Left kidney (tissue), 2 donors: ENCODE data around the gene ATG16L1. TPM values are rescaled to one million over a fixed set of nuclear protein-coding genes. Genes with fewer than 3 reads are reported as not detected.
A peak's percentile ranks its signal among the peaks of the same experiment; 100 is the strongest.

Source experiments
- DNase-seq: peaks from one replicate; pipeline ENCODE4 v3.0.0-alpha.2; 2013
- polyA plus RNA-seq: library from polyadenylated mRNA; unstranded; fragments of 120-200 nt; gene quantifications from one replicate; pipeline ENCODE4 v1.2.1, GENCODE V29; 2013; ENCODE audit not compliant: insufficient read length

ATG16L1 gene
- polyA plus RNA-seq, 1 donor = 25.2 TPM

DNA sequence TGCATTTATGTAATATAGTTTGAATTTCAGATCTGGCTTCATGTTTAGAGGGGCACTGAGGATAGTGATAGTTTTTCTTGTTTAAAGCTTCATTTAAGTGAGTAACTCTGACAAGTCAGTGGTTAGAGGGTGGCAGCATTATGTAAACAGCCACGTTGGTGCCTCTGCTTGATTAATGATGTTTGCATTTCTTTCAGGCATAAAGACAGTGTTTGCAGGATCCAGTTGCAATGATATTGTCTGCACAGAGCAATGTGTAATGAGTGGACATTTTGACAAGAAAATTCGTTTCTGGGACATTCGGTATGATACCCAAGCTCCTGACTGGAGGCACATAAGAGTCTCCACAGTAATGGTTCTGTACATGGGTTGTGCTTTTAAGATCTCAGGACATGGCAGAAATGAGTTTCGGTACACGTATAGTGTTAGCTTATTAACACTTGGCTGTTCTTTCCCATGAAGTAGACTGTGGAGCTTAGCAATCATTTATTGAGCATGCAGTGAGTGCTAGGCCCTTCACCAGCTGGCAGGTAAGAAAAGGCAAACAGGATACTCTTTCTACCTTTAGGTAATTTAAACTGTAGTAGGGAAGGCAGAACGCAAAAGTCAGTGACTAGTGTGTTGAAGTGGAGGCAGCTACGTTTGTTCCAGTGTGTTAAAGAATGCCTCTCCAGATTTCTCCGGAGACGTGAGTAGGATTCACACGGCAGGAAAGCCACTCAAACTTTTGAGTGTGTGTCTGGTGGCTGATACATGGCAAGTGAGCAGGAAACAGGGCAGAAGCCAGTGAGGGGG lies 38.8 kb downstream of the ATG16L1 start:
- no peak for DNase-seq

DNA sequence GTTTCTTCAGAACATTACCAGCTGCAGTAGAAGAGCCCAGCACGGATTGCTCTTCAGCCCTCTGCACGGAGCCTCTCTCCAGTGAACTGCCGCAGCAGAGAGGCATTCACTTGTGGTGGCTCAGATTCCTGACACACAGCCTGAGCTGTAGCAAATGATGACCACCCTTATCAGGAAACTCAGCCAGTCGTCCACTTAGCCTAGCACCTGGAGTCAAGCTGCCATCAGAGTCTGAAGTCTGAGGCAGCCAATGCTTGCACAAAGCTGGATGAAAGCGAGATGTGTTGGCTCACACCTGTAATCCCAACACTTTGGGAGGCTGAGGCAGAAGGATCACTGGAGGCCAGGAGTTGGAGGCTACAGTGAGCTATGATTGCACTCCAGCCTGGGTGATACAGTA lies 44.4 kb downstream of the ATG16L1 start:
- DNase-seq = no peak

DNA sequence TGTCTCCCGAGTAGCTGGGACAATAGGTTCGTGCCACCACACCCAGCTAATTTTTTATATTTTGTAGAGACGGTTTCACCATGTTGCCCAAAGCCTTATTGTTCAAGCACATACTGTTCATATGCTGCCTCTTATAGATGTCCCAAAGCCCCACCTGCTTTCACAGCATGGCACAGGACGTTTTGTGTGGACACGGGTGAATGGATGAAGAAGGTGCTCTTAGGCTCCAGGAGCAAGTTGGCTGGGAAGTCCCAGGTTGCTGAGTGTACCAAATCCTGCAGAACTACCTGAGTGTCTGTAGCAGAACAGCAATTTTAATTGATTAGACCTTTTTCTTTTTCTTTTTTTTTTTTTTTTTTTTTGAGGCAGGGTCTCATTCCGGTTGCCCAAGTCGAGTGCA lies 45.6 kb downstream of the ATG16L1 start:
- DNase-seq = no peak

DNA sequence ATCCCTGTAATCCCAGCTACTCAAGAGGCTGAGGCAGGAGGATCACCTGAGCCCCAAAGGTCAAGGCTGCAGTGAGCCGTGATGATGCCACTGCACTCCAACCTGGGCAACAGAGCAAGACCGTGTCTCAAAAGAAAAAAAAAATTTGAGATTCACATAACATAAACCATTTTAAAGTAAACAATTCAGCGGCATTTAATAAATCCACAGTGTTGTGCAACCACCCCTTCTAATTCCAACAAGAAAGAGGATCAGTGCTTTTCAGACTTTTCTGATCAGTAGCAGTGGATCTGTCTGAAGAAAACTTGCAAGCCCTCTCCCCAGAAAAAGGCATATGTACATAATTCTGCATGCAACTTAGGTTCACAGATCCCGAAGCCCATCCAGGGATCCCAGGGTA lies 48.9 kb downstream of the ATG16L1 start:
- no peak for DNase-seq

DNA sequence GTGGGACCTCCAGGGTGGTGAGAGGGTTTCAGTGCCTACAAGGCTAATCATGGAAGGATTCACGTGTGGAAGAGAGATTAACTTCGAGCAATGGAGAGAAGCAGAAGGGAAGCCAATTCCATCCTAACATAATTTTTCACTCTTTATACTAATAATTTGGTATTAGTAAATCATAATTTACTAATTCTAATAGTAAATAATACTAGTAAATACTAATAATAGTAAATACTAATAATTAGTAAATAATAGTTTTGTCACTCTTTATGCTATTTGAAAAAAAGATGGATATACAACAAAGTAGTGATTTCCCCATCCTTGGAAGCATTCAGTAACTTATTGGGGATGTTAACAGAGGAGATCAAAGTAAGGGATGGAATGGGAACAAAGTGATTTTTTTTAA lies 49.8 kb downstream of the ATG16L1 start:
- no peak for DNase-seq

DNA sequence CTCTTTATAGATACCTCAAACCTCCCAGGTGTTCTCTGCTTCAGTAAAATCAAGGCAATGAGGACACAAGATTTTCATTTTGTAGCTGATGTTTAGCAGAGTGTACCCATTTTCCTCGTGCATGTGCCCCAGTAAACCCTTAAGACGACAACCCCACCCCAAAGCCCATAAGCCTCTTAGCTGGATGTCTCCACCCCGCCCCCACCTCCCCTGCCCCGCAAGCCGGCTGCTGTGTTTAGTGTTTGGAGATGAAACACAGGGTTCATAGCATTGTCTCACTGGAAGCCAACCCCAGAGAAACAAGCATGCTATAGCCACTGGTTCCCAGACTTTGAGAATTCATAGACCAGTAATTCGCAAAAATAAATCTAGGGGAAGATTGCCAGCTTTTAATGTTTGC lies 50.3 kb downstream of the ATG16L1 start:
- DNase-seq = no peak

DNA sequence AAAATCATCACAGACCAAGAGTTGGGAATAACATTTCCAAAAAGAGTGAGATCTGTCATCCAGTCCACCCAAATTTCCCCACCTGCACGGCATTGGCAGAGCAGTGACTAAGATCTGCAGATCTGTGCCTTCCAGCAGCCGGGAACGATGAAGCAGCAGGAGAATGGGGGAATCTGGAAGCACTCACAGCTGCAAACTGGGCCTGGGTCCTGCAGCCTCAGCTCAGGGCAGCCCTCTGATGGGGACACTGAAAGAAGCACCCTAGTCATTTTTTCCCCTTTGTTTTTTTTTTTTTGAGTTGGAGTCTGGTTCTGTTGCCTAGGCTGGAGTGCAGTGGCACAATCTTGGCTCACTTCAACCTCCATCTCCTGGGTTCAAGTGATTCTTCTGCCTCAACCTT lies 51.8 kb downstream of the ATG16L1 start:
- DNase-seq = no peak

DNA sequence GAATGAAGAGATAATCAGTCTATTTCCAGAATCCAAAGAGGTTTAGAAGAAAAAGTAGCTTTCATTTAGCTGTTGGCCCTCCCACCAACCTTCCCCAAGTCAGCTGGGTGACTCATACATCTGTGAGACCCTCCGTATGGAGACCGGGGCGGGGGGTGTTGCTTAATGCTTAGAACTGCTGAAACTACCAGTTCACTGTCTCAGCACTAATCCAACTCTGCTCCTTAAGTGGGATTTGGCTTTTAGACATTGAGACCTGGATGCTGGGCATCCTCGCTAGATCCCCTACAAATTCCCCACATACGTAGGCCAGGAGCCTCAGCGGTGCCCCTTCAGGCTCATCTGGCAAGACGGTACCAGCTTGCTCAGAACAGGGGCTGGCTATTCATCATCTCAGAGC lies 56.1 kb downstream of the ATG16L1 start, which contains the start of gene SAG:
TSS of gene SAG (plus strand) at position 252 of the 400 bp plus-strand sequence. CDS start 1,374 bp downstream, outside the sequence.
- DNase-seq = no peak

DNA sequence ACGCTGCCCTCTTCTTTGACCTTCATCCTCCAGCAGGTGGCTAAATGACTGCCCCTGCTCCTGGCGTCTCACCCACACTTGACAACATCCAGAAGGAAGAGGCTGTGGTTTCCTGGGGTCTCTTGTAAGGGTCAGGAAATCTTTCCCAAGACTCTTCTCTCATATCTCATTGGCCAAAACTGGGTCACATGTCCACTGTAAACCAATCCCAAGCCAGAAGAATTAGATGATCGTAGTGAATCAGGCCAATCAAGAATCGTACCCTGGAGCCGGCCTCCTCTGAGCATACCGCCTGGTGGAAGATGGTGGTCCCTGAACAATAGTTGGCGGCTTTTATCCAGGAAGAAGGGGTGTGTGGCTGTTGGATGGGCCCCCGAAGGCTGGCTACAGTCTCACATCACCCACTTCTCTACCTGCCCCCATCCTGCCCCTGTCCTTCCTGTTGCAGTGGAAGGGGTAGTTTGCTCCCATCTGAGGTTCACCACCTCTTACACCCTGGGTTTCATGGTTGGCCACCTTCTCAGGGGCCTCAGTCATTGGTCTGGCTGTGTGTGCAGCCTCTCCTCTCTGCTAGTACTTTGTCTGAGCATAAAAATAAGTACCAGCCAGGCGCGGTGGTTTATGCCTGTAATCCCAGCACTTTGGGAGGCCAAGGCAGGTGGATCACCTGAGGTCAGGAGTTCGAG lies 59.9 kb downstream of the ATG16L1 start:
- DNase-seq = no peak

DNA sequence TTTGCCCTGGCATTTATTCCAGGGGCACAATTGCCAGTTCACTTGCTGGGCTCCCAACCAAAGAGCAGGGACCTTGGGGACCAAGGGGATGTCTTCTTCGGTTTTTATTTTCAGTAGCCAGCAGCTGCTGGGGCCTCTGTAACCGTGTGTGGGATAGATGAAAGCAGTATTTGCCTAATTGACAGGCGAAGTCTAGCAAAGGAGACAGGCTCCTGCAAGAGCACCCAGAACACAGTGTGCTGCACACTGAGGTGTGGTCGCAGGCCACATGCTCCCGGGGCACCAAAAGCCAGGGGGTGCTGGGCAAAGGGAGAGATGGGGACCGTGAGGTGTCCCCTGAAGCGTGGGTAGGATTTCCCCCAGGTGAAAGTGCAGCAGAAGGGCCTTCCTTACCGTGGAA lies 61.4 kb downstream of the ATG16L1 start:
- no peak for DNase-seq

DNA sequence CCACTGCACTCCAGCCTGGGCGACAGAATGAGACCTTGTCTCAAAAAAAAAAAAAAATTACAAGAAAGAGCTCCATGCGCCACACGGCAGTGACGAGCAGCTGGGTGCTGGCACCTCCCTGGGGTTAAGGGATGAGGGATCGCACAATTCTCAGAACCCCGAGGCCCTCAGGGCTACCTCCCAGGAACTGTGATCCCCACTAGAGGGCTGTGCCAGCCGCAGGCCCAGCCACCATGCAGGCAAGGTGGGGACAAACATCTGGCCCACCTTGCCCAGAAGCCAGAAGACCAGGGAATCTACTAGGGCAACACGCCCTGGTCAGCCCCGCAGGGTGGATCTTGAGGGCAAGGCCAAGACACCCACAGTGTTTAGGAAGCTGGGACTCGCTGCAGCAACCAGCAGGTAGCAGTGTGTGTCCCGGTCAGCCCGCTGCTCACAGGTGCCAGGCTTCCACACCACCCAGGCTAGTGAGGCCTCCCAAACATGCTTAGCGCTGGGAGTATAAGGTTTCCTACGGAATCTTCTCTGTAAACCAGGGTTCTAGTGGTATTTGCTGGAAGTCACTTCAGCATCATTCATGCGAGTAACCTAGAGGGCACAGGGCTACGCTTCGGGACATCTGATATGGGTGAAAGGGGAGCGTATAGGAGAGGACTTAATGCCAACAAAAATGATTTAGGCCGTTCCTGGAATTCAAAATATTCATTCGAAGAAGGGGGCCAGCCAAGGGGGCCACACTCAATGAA lies 62.9 kb downstream of the ATG16L1 start:
- peak; percentile 7 for DNase-seq

DNA sequence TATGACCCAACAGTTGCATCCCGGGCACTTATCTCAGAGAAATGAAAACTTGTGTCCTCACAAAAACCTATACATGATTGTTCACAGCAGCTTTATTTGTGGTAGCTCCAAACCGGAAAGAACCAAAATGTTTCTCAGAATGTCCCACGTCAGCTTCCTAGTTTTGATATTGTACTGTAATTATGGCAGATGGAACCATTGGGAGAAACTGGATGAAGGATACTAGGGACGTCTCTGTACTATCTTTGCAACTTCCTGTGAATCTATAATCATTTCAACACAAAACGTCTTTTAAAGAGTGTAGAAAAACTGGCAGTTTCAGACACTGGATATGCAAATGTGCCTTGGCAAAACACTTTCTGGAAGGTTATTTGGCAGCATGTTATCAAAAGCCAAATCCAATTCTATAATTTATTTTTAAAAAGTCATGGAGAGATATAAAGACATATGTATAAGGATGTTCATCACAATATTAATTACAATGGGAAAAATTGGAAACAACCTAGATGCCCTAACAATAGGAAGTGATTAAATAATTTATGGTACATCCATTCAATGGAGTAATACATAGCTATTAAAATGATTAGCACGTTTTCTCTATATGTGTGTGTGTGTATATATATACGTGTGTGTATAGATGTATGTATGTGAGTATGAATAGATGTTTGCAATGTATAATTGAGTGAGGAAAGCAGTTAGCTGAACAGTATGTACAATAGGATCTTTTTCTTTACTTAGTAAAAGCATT lies 65.9 kb downstream of the ATG16L1 start:
- DNase-seq = no peak

DNA sequence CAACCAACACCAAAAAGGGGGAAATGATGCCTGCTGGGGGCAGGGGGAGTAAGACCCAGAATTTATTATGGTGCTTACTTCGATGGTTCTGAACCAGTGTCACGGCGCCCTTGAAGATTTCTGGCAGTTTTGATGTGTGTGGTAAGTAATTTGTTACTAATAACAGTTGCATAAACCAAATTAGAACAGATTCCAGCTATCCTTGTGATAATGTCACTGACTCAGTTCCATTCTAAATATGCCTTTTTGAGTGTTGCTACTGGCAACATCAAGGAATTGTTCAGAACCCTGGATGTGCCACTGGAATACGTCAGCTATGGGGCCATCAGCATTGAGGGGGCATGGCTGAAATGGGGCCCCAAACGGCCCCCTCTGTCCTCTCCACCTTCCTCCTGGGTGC lies 67.8 kb downstream of the ATG16L1 start:
- no peak for DNase-seq

DNA sequence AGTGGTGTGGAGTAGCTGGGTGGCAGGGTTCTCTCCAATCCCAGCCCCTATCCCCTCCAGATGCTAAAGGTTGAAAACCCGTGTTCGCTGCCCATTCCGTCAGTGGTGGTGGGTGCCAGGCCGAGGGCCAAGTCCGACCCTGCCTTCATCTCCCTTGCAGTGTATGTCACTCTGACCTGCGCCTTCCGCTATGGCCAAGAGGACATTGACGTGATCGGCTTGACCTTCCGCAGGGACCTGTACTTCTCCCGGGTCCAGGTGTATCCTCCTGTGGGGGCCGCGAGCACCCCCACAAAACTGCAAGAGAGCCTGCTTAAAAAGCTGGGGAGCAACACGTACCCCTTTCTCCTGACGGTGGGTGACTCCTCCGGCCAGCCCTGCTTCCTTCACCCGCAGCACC lies 69.0 kb downstream of the ATG16L1 start:
- DNase-seq = no peak

DNA sequence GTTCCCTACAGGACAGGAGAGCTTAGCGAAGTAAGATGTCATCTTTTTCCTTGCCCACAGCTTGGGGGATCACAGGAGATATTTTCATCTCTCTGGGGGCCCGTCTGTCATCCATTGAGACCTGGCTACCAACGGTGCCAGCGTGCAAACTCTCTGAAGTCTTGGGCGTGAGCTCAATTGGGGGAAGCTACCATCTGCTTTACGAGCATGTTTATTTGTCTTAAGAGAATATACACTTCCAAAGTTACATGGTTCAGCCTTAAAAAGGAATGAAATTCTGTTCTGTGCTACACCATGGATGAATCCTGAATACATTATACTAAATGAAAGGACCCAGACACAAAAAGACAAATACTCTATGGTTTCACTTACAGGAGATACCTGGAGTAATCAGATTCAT lies 69.7 kb downstream of the ATG16L1 start:
- DNase-seq = no peak

DNA sequence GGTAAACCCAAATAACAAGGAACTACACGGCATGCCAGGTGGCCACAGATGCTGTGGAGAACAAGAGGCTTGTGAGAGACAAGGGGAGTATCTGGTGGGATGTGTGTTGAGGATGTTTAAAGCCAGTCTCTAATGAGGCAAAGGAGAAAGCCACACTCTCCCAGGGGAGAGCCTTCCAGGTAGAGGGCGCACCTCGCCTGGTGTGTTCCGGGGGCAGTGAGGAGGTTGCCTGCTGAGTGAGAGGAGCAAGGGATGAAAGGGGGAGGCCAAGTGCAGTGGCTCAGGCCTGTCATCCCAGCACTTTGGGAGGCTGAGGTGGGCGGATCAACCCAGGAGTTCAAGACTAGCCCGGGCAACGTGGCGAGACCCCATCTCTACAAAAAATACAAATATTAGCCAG lies 72.4 kb downstream of the ATG16L1 start:
- no peak for DNase-seq

DNA sequence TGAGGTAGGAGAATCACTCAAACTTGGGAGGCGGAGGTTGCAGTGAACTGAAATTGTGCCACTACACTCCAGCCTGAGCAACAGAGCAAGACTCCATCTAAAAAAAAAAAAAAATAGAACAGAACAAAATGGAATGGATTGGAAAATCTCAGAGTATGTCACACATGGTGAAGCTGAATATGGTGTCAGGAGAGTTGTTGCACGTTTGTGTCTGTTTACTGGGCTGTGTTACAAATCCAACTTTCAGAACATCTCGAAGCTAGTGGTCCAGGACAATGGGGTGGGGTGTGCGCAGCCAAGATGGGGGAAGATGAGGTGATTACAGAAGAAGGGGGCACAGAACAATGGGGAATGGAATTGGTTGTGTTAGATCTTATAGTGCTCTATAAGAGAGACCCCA lies 73.8 kb downstream of the ATG16L1 start:
- no peak for DNase-seq

DNA sequence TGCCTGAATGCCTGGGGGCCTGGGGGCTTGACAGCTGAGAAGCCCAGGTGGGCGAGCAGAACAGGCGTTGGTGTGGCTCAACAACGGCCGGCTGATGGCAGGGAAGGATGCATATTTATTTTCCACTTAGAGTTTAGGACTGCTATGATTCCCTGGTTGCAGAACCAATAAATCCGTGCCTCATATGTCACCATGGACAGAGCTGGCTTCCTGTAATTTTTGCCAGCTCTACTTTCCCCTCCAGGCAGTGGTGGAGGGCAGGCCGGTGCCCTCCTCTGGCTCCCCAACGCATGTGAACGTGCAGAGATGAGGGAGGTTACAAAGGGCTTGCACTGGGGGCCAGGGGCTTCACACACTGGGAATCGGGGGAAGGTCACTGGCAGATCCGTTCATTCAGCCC lies 74.3 kb downstream of the ATG16L1 start:
- DNase-seq = no peak

DNA sequence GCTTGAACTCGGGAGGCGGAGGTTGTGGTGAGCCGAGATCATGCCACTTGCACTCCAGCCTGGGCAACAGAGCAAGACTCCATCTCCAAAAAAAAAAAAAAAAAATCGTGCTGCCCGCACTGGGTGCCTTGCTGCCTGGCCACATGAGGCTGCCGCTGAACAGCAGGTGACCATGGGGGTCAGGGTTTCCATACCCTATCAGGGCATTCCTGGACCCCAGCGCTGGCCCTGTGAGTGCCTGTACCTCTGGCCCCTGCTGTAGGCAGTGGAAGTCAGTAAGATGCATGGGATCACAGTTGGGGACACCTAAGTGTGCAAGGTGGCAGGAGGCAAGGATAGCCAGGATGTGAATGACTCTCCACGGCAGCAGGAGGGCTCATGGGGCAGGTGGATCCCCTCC lies 75.0 kb downstream of the ATG16L1 start:
- no peak for DNase-seq

DNA sequence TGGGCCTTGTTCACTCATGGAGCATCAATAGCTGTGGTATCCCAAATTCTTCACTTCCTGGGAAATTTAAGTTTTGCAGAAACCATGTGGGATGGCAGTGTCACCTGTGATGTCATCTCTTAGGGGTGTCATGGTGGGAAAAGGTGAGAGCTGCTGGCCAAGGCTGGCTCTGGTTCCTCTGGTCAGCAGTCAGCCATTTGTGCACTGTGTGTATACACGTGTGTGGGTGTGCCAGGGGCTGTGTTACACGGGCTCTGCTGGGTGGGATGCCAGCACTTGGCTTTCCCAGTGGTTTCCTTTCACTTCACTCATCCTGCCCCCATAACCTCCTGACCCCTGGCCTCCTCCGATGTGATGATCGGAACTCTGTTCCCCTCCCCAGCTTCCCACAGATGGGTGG lies 77.4 kb downstream of the ATG16L1 start:
- DNase-seq = no peak

DNA sequence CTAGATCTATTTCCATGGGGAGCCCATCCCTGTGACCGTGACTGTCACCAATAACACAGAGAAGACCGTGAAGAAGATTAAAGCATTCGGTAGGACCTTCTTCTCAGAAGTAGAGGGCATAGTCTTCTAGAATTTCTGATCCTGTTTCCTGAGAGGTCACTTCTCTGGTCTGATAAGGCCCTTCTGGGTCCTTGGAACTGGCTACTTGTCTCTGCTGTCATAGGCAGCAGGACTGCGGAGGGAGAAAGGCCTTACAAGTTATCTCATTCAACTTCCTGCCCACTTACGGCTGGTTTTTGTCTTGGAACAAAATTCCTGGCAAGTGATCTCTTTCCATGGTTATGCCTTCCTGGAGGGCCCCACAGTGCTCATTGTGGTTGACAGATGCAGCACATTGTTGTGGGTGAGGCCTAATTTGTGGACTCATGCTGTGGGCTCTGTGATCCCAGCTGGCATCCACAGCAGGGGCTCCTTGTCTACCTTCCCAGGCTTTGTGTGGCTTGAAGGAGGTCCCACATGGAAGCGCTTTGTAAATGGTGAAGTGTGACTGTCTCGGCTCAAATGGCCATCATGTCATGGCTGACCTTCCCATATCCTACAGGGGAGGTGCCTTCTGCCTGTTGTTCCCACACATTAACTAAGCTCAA lies 78.1 kb downstream of the ATG16L1 start:
- DNase-seq = no peak

DNA sequence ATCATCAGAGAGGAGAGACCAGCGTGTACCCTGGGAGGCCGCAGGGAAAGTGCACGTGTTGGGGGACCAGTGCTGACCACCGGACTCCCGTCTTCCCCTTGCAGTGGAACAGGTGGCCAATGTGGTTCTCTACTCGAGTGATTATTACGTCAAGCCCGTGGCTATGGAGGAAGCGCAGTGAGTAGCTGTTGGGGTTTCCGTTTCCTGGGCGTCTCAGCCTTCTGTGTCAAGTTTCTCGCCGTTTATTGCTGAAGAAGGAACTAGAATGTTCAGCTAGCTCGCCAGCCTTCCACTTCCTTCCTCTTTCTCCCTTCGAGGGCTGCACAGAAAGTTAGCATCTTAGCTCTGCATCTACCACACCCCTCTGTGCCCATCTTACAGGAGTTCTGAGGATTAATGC lies 80.1 kb downstream of the ATG16L1 start:
- DNase-seq = no peak
